Fibroblast of lung (primary cell): ENCODE results near the gene C11orf97. TPM values are rescaled to one million over a fixed set of nuclear protein-coding genes. Genes with fewer than 3 reads are reported as not detected.

ENCODE experiments used
- DNase-seq, 2 donors: peaks; one replicate each; pipeline versions ENCODE4 v3.0.0 to v3.0.0-alpha.2; 2010; ENCODE audit warnings: low read depth in 2 of 2
- H2AFZ ChIP-seq: 2 replicates; pipeline ENCODE4 v1.5.1; 2012; ENCODE audit warnings: low read length, control low read depth, inconsistent platforms
- H3K27ac ChIP-seq: 2 replicates; pipeline ENCODE4 v1.5.1; 2011; ENCODE audit warnings: low read length, control low read depth; ENCODE audit not compliant: insufficient read depth
- H3K27me3 ChIP-seq: 2 replicates; pipeline ENCODE4 v1.5.1; 2011; ENCODE audit warnings: mild to moderate bottlenecking, low read length; ENCODE audit not compliant: control insufficient read depth, insufficient read depth
- H3K36me3 ChIP-seq: 2 replicates; pipeline ENCODE4 v1.5.1; 2011; ENCODE audit warnings: low read length; ENCODE audit not compliant: control insufficient read depth, insufficient read depth
- H3K4me1 ChIP-seq: 2 replicates; pipeline ENCODE4 v1.5.1; 2011; ENCODE audit warnings: low read length; ENCODE audit not compliant: control insufficient read depth, insufficient read depth; ENCODE audit errors: extremely low read depth
- H3K4me2 ChIP-seq: 2 replicates; pipeline ENCODE4 v1.5.1; 2011; ENCODE audit warnings: low read length, control low read depth; ENCODE audit not compliant: insufficient read depth; ENCODE audit errors: extremely low read depth
- H3K4me3 ChIP-seq, 4 experiments: fragments of 200-600 bp in 1 of 4; sonication (generic) in 1 of 4; replicated peaks in 1 of 4; 2 replicates each; pipeline ENCODE4 v1.5.1; 2011 to 2016; ENCODE audit warnings: low read length in 4 of 4, low read depth in 3 of 4, mild to moderate bottlenecking in 3 of 4, control low read depth in 2 of 4, inconsistent platforms in 1 of 4, mixed read lengths in 1 of 4; ENCODE audit not compliant: insufficient read depth in 1 of 4; ENCODE audit errors: control extremely low read depth in 1 of 4
- H3K79me2 ChIP-seq: 2 replicates; pipeline ENCODE4 v1.5.1; 2012; ENCODE audit warnings: mild to moderate bottlenecking, low read length, inconsistent platforms; ENCODE audit not compliant: control insufficient read depth, insufficient read depth
- H3K9ac ChIP-seq: 2 replicates; pipeline ENCODE4 v1.5.1; 2011; ENCODE audit warnings: mild to moderate bottlenecking, low read length, control low read depth; ENCODE audit not compliant: insufficient read depth
- H3K9me3 ChIP-seq: 2 replicates; pipeline ENCODE4 v1.5.1; 2012; ENCODE audit warnings: low read depth, low read length; ENCODE audit not compliant: control insufficient read depth, insufficient read depth
- H4K20me1 ChIP-seq: 2 replicates; pipeline ENCODE4 v1.5.1; 2011; ENCODE audit warnings: low read length; ENCODE audit not compliant: control insufficient read depth, insufficient read depth; ENCODE audit errors: extremely low read depth
- CTCF ChIP-seq, 2 donors: IDR thresholded peaks in 1 of 2; conservative IDR thresholded peaks in 1 of 2; 1 replicate in 1 of 2; 2 replicates in 1 of 2; pipeline ENCODE4 v1.5.1; 2011 to 2012; ENCODE audit warnings: low read length in 2 of 2, control low read depth in 1 of 2, inconsistent platforms in 1 of 2, low read depth in 1 of 2, mild to moderate bottlenecking in 1 of 2
- EZH2 ChIP-seq: IDR thresholded peaks from 2 replicates; pipeline ENCODE4 v1.5.1; 2012; ENCODE audit warnings: low read length, control low read depth, mild to moderate bottlenecking; ENCODE audit errors: missing control alignments
- polyA plus RNA-seq, 2 donors: library from polyadenylated mRNA; depleted of rRNA in 1 of 2; stranded (reverse) in 1 of 2; unstranded in 1 of 2; fragments of >200 nt; gene quantifications; 2 replicates each; pipeline ENCODE4 v1.2.1, GENCODE V29; 2011 to 2012; ENCODE audit warnings: missing spikeins in 1 of 2
- total RNA-seq: library from RNA; depleted of rRNA; stranded (reverse); fragments of >200 nt; gene quantifications from 2 replicates; pipeline ENCODE4 v1.2.1, GENCODE V29; 2014

Gene C11orf97
- total and polyA plus RNA-seq, 2 donors (not counting 1 experiment from before 2014, with no cell fraction given) = not detected

- H3K79me2 ChIP-seq = no peaks in the 10 kb centered on the region
- no peak overlapping the region for H3K4me3 ChIP-seq
- no peaks in the 10 kb centered on the region for H3K4me1 ChIP-seq
- H3K4me2 ChIP-seq = no peak overlapping the region
- no peaks in the 10 kb centered on the region for H3K9me3 ChIP-seq
- H3K9ac ChIP-seq = no peak overlapping the region
- H2AFZ ChIP-seq = no peak overlapping the region
- no peaks in the 10 kb centered on the region for H3K36me3 ChIP-seq
- TF ChIP-seq CTCF (conservative IDR thresholded peaks at IDR 0.05 in 1 of 2, IDR thresholded peaks at IDR 0.05 in 1 of 2; ENCODE audit: low read depth in 1 of 2, low read length in 2 of 2) (peak; percentile 40 to 57), EZH2 (no peak)
- H4K20me1 ChIP-seq = no peaks in the 10 kb centered on the region
- DNase-seq = peak in 1 of 2 donors; percentile 24
- H3K27ac ChIP-seq = no peak overlapping the region
- H3K27me3 ChIP-seq = no peaks in the 10 kb centered on the region
Observed at GRCh38 chr11:94521684-94522083, 9.4 kb downstream of the C11orf97 start.

- Histone ChIP-seq H4K20me1 (no peaks in the 10 kb centered on the region), H3K4me2 (no peak overlapping the region), H3K9ac (no peak overlapping the region), H3K9me3 (no peaks in the 10 kb centered on the region), H3K27me3 (no peaks in the 10 kb centered on the region), H3K4me1 (no peaks in the 10 kb centered on the region), H3K4me3 (no peak overlapping the region), H3K36me3 (no peaks in the 10 kb centered on the region), H2AFZ (no peak overlapping the region), H3K27ac (no peak overlapping the region), H3K79me2 (no peaks in the 10 kb centered on the region)
- DNase-seq = no peak
- no peak for TF ChIP-seq CTCF (conservative IDR thresholded peaks at IDR 0.05 in 1 of 2, IDR thresholded peaks at IDR 0.05 in 1 of 2; ENCODE audit: low read depth in 1 of 2, low read length in 2 of 2)
- no peak for TF ChIP-seq EZH2
Observed at GRCh38 chr11:94524341-94524740, 12.1 kb downstream of the C11orf97 start.

GRCh38 chr11:94525546-94526324 is 13.5 kb downstream of the C11orf97 start:
- H3K4me2 ChIP-seq = no peak overlapping the region
- H4K20me1 ChIP-seq = no peaks in the 10 kb centered on the region
- H3K4me3 ChIP-seq = no peak overlapping the region
- H3K9me3 ChIP-seq = no peaks in the 10 kb centered on the region
- no peak overlapping the region for H3K9ac ChIP-seq
- no peaks in the 10 kb centered on the region for H3K79me2 ChIP-seq
- DNase-seq = peak; percentile 62 to 79
- no peak overlapping the region for H2AFZ ChIP-seq
- no peak overlapping the region for H3K27ac ChIP-seq
- no peaks in the 10 kb centered on the region for H3K27me3 ChIP-seq
- no peak for TF ChIP-seq CTCF (conservative IDR thresholded peaks at IDR 0.05 in 1 of 2, IDR thresholded peaks at IDR 0.05 in 1 of 2; ENCODE audit: low read depth in 1 of 2, low read length in 2 of 2)
- no peak for TF ChIP-seq EZH2
- no peaks in the 10 kb centered on the region for H3K36me3 ChIP-seq
- H3K4me1 ChIP-seq = no peaks in the 10 kb centered on the region
